ENCODE measurements around the gene HS3ST2.

DNA sequence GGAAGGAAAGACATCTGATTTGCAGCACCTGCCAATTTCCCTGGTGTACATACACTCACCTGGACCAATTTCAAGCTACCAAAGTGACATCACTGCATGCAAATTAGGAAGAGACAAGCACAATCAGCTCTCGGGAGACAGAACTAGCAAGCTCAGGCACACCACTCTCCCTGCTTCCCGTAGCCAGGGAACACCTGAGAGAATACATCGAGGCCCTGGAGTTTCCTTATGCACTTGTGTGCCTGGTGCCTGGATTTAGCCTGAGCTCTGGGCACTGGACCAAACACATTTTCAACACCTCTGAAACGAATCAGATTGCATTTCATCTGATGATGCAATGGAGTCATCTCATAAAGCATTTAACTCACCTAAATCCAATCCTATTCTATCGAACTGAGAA lies 110.5 kb downstream of the HS3ST2 start:
- TF ChIP-seq CTCF (IDR thresholded peaks at IDR 0.05; ENCODE audit: extremely low read depth in 1 of 2, insufficient read depth in 1 of 2, low read depth in 1 of 2, low read length in 2 of 2) = no peak
- no peak for TF ChIP-seq MYC (IDR thresholded peaks at IDR 0.05; ENCODE audit: low read depth, low read length)
- no peak for TF ChIP-seq JUN (IDR thresholded peaks at IDR 0.05; ENCODE audit: borderline replicate concordance, insufficient read depth, insufficient read length, low read depth)

All from endothelial cell of umbilical vein (primary cell).